ENCODE measurements around the gene CD3E.

CD3E gene

DNA sequence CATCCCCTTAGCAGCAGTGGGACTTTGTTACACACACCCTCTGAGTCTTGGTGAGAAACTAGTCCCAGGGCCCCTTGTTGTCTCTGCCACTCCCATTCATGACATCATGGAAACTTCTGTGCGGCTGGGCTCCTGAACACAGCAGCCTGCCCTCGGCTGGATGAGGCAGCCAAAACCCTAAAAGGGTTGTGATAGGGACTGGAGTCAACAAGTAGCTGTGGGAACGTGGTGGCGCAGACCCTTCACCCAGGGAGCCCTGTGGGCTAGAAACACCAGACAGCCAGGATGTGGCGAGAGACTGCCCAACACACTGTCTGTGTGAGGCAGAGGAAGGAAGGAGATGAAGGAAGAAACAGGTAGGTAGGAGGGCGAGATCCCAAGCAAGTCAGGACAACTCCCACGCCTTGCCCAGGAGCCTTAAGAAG, 34.1 kb downstream of the CD3E start:
- H3K4me1 ChIP-seq (ENCODE audit: control insufficient read depth, insufficient read depth, low read length): no peaks in the 10 kb centered on the region
- H3K9me3 ChIP-seq (replicated peaks; ENCODE audit: low read length): no peaks in the 10 kb centered on the region
- no peaks in the 10 kb centered on the region for H3K36me3 ChIP-seq (ENCODE audit: insufficient read depth, low read length)
- no peak overlapping the region for H3K9ac ChIP-seq (ENCODE audit: low read depth, low read length)
- H3K27me3 ChIP-seq (ENCODE audit: control insufficient read depth, insufficient read depth, low read length): peaks cover 27% of the 10 kb centered on the region
- H3K4me3 ChIP-seq (ENCODE audit: low read length): no peak overlapping the region
- no peak overlapping the region for H3K4me2 ChIP-seq (ENCODE audit: low read length)

GRCh38 chr11:118339281-118339961, 34.9 kb downstream of the CD3E start:
- peaks cover 30% of the 10 kb centered on the region for H3K27me3 ChIP-seq (ENCODE audit: control insufficient read depth, insufficient read depth, low read length)
- H3K4me2 ChIP-seq (ENCODE audit: low read length): no peak overlapping the region
- no peaks in the 10 kb centered on the region for H3K4me1 ChIP-seq (ENCODE audit: control insufficient read depth, insufficient read depth, low read length)
- H3K9ac ChIP-seq (ENCODE audit: low read depth, low read length): no peak overlapping the region
- no peaks in the 10 kb centered on the region for H3K36me3 ChIP-seq (ENCODE audit: insufficient read depth, low read length)
- H3K9me3 ChIP-seq (replicated peaks; ENCODE audit: low read length): no peaks in the 10 kb centered on the region
- no peak overlapping the region for H3K4me3 ChIP-seq (ENCODE audit: low read length)

GRCh38 chr11:118340449-118340848, 35.9 kb downstream of the CD3E start:
- no peak overlapping the region for H3K4me3 ChIP-seq (ENCODE audit: low read length)
- H3K36me3 ChIP-seq (ENCODE audit: insufficient read depth, low read length): no peaks in the 10 kb centered on the region
- no peaks in the 10 kb centered on the region for H3K4me1 ChIP-seq (ENCODE audit: control insufficient read depth, insufficient read depth, low read length)
- no peaks in the 10 kb centered on the region for H3K9me3 ChIP-seq (replicated peaks; ENCODE audit: low read length)
- no peak overlapping the region for H3K9ac ChIP-seq (ENCODE audit: low read depth, low read length)
- H3K27me3 ChIP-seq (ENCODE audit: control insufficient read depth, insufficient read depth, low read length): peaks cover 35% of the 10 kb centered on the region
- no peak overlapping the region for H3K4me2 ChIP-seq (ENCODE audit: low read length)

DNA sequence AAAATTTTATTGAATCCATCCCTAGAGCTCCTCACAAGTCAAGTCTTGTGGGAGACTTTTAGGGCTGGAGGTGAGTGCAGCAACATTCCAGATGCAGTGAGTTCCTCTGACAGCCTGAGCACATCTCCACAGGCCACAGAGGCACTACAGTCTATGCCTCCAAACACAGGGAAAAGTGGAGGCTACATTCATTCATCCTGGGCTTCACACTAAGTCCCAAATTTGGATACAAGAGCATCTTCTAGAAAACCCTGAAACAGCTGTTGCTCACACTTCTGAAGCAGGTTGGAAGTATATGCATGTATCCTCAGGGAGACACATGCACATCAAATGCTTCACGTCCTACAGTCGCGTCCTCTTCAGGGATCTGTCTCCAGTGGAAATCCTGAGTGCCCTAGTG, 36.7 kb downstream of the CD3E start:
- H3K36me3 ChIP-seq (ENCODE audit: insufficient read depth, low read length): no peaks in the 10 kb centered on the region
- H3K4me3 ChIP-seq (ENCODE audit: low read length): no peak overlapping the region
- no peak overlapping the region for H3K4me2 ChIP-seq (ENCODE audit: low read length)
- no peaks in the 10 kb centered on the region for H3K4me1 ChIP-seq (ENCODE audit: control insufficient read depth, insufficient read depth, low read length)
- peaks cover 35% of the 10 kb centered on the region for H3K27me3 ChIP-seq (ENCODE audit: control insufficient read depth, insufficient read depth, low read length)
- no peaks in the 10 kb centered on the region for H3K9me3 ChIP-seq (replicated peaks; ENCODE audit: low read length)
- no peak overlapping the region for H3K9ac ChIP-seq (ENCODE audit: low read depth, low read length)

- Histone ChIP-seq H3K4me3 (ENCODE audit: low read length) (no peak overlapping the region), H3K27me3 (ENCODE audit: control insufficient read depth, insufficient read depth, low read length) (peaks cover 39% of the 10 kb centered on the region), H3K9ac (ENCODE audit: low read depth, low read length) (no peak overlapping the region), H3K36me3 (ENCODE audit: insufficient read depth, low read length) (no peaks in the 10 kb centered on the region), H3K4me1 (ENCODE audit: control insufficient read depth, insufficient read depth, low read length) (no peaks in the 10 kb centered on the region), H3K4me2 (ENCODE audit: low read length) (no peak overlapping the region), H3K9me3 (replicated peaks; ENCODE audit: low read length) (no peaks in the 10 kb centered on the region)
Measured at GRCh38 chr11:118341815-118342489, 37.4 kb downstream of the CD3E start.

DNA sequence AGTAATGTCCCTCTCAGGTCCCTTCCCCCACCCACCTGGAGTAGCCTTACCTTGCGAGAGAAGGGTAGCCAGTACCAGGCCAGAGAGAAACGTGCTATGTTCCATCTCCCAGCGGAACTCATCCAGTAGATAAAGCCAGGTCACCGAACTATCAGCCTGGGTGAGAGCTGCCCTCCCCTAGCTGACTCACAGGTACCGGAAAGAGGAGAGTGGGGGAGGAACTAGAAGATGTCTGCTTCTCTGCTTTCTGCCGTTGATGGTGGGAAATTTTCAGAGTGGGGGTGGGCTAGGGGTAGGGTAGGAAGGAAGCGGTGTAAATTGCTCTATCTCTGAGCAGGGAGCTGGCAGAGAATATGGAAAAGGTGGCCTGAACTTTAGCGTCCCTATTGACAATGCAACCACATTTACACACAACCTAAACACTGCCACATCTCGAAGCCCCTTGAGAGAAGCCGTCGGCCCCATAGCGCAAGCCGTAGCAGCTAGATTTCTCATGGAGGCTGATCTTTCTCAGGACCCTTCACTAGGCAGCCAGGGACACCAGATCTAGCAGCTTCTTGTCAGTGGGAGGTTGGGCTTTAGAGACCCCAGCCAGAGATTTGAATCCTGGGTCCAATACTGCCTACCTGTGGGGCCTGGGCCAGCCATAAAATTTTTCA, 38.1 kb downstream of the CD3E start, which contains the start of gene CD3D:
CD3D (minus strand) TSS at position 203 of the 659 bp plus-strand sequence; CDS start at position 105, 98 bp downstream.
- Histone ChIP-seq H3K9ac (ENCODE audit: low read depth, low read length) (no peak within 1 kb of the TSS), H3K4me3 (ENCODE audit: low read length) (no peak within 1 kb of the TSS), H3K36me3 (ENCODE audit: insufficient read depth, low read length) (no peaks in the 10 kb centered on the region), H3K9me3 (replicated peaks; ENCODE audit: low read length) (no peaks in the 10 kb centered on the region), H3K27me3 (ENCODE audit: control insufficient read depth, insufficient read depth, low read length) (peaks cover 42% of the 10 kb centered on the region), H3K4me2 (ENCODE audit: low read length) (no peak within 1 kb of the TSS), H3K4me1 (ENCODE audit: control insufficient read depth, insufficient read depth, low read length) (no peaks in the 10 kb centered on the region)

DNA sequence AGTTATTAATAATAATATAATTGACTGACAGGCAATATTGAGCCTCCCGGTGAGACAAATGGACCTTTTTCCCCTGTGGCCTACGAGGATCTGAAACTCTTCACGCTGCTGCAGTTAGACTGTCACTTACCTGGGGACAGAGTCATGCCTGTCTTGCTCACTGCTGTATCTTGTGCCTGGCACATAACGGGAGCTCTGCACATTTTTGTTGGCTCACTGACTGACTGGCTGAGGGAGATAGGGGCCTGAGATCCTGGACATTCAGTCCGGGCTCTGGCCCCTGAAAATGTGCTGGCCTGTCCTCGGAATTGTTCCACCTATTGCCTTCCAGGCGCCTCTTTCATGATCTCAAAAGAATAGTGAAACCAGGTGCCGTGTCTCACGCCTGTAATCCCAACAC, 38.7 kb downstream of the CD3E start:
- no peaks in the 10 kb centered on the region for H3K4me1 ChIP-seq (ENCODE audit: control insufficient read depth, insufficient read depth, low read length)
- H3K4me3 ChIP-seq (ENCODE audit: low read length): no peak overlapping the region
- H3K27me3 ChIP-seq (ENCODE audit: control insufficient read depth, insufficient read depth, low read length): peaks cover 46% of the 10 kb centered on the region
- H3K36me3 ChIP-seq (ENCODE audit: insufficient read depth, low read length): no peaks in the 10 kb centered on the region
- no peaks in the 10 kb centered on the region for H3K9me3 ChIP-seq (replicated peaks; ENCODE audit: low read length)
- H3K9ac ChIP-seq (ENCODE audit: low read depth, low read length): no peak overlapping the region
- no peak overlapping the region for H3K4me2 ChIP-seq (ENCODE audit: low read length)

GRCh38 chr11:118343981-118344515, 39.5 kb downstream of the CD3E start, which contains the start of gene CD3G:
Gene CD3G (plus strand): TSS chr11:118344344. CDS start chr11:118344424, 80 bp downstream.
- H3K36me3 ChIP-seq (ENCODE audit: insufficient read depth, low read length): no peaks in the 10 kb centered on the region
- H3K9ac ChIP-seq (ENCODE audit: low read depth, low read length): no peak within 1 kb of the TSS
- peaks cover 54% of the 10 kb centered on the region for H3K27me3 ChIP-seq (ENCODE audit: control insufficient read depth, insufficient read depth, low read length)
- no peaks in the 10 kb centered on the region for H3K9me3 ChIP-seq (replicated peaks; ENCODE audit: low read length)
- no peak within 1 kb of the TSS for H3K4me3 ChIP-seq (ENCODE audit: low read length)
- H3K4me2 ChIP-seq (ENCODE audit: low read length): no peak within 1 kb of the TSS
- H3K4me1 ChIP-seq (ENCODE audit: control insufficient read depth, insufficient read depth, low read length): no peaks in the 10 kb centered on the region

DNA sequence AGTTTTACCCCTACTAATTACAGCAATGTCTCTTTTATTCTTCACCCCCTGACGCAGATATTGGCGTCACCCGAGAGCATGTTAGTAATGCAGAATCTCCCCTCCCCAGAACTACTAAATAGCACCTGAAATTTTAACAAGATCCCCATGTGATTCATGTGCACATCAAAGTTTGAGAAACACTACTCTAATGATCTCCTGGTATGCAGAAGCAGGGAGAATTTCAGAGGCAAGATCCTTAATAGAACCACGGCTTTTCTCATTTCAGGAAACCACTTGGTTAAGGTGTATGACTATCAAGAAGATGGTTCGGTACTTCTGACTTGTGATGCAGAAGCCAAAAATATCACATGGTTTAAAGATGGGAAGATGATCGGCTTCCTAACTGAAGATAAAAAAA, 44.9 kb downstream of the CD3E start:
- Histone ChIP-seq H3K9me3 (replicated peaks; ENCODE audit: low read length) (no peaks in the 10 kb centered on the region), H3K36me3 (ENCODE audit: insufficient read depth, low read length) (no peaks in the 10 kb centered on the region), H3K27me3 (ENCODE audit: control insufficient read depth, insufficient read depth, low read length) (peaks cover 47% of the 10 kb centered on the region), H3K4me3 (ENCODE audit: low read length) (no peak overlapping the region), H3K4me2 (ENCODE audit: low read length) (no peak overlapping the region), H3K4me1 (ENCODE audit: control insufficient read depth, insufficient read depth, low read length) (no peaks in the 10 kb centered on the region), H3K9ac (ENCODE audit: low read depth, low read length) (no peak overlapping the region)

DNA sequence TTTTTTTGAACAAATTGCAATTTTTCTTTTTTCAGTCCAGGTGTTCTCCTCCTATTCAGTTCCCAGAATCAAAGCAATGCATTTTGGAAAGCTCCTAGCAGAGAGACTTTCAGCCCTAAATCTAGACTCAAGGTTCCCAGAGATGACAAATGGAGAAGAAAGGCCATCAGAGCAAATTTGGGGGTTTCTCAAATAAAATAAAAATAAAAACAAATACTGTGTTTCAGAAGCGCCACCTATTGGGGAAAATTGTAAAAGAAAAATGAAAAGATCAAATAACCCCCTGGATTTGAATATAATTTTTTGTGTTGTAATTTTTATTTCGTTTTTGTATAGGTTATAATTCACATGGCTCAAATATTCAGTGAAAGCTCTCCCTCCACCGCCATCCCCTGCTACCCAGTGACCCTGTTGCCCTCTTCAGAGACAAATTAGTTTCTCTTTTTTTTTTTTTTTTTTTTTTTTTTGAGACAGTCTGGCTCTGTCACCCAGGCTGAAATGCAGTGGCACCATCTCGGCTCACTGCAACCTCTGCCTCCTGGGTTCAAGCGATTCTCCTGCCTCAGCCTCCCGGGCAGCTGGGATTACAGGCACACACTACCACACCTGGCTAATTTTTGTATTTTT, 48.7 kb downstream of the CD3E start:
- Histone ChIP-seq H3K27me3 (ENCODE audit: control insufficient read depth, insufficient read depth, low read length) (peaks cover 27% of the 10 kb centered on the region), H3K36me3 (ENCODE audit: insufficient read depth, low read length) (no peaks in the 10 kb centered on the region), H3K4me1 (ENCODE audit: control insufficient read depth, insufficient read depth, low read length) (no peaks in the 10 kb centered on the region), H3K9me3 (replicated peaks; ENCODE audit: low read length) (no peaks in the 10 kb centered on the region), H3K9ac (ENCODE audit: low read depth, low read length) (no peak overlapping the region), H3K4me2 (ENCODE audit: low read length) (no peak overlapping the region), H3K4me3 (ENCODE audit: low read length) (no peak overlapping the region)

DNA sequence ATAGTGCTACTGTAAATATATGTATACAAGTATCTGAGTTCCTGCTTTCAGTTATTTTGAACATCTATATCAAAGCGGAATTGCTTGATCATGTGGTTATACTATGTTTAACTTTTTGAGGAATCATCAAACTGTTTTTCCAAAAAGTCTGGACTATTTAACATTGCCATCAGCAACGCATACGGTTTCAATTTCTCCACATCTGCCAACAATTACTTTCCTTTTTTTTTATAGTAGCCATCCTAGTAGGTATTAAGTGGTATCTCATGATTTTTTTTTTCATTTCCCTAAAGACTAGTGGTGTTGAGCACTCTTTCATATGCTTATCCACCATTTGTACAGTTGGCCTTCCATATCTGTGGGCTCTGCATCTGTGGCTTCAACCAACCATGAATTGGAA, 53.5 kb downstream of the CD3E start:
- no peak overlapping the region for H3K4me2 ChIP-seq (ENCODE audit: low read length)
- H3K4me1 ChIP-seq (ENCODE audit: control insufficient read depth, insufficient read depth, low read length): peaks cover 8% of the 10 kb centered on the region
- H3K27me3 ChIP-seq (ENCODE audit: control insufficient read depth, insufficient read depth, low read length): no peaks in the 10 kb centered on the region
- H3K4me3 ChIP-seq (ENCODE audit: low read length): no peak overlapping the region
- no peak overlapping the region for H3K9ac ChIP-seq (ENCODE audit: low read depth, low read length)
- H3K36me3 ChIP-seq (ENCODE audit: insufficient read depth, low read length): no peaks in the 10 kb centered on the region
- no peaks in the 10 kb centered on the region for H3K9me3 ChIP-seq (replicated peaks; ENCODE audit: low read length)

Measured in skeletal muscle satellite cell (primary cell).